Hindlimb muscle (tissue), 1 donor: ENCODE measurements around the gene ATF3. TPM values are rescaled to one million over a fixed set of nuclear protein-coding genes. Genes with fewer than 3 reads are reported as not detected.

Experiments used
- DNase-seq: peaks from one replicate; pipeline ENCODE4 v3.0.0-alpha.2; 2013
- polyA plus RNA-seq: library from polyadenylated mRNA; unstranded; fragments of 120-200 nt; gene quantifications from one replicate; pipeline ENCODE4 v1.2.1, GENCODE V29; 2013; ENCODE audit not compliant: insufficient read length

The ATF3 gene, protein sequence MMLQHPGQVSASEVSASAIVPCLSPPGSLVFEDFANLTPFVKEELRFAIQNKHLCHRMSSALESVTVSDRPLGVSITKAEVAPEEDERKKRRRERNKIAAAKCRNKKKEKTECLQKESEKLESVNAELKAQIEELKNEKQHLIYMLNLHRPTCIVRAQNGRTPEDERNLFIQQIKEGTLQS
- polyA plus RNA-seq = 28.8 TPM

- peak; percentile 96 for DNase-seq
These were observed at the start of gene ATF3 for GRCh38 chr1:212608392-212608958. Gene ATF3, plus strand, starts transcription at chr1:212608761. Its CDS starts 6,261 bp downstream, at chr1:212615022.

DNA sequence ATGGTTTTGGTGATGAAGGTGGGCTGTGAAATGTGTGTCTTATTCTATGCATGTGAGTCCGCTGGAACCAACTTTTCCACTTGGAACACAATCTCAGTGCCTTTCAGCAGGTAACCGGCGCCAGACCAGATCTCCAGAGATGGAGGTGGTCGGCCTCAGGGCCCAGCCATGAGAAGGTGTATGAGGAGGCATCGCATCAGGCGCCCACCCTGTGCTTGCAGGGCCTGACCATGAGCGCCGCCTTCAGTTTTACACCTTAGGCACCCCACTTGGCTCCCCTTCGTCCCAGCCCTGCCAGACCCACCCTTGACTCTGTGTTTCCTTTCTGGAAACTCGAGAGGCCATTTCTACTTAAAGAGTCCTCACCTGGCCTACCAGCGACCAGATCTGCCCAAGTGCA is 48.6 kb upstream of the ATF3 start:
- DNase-seq = no peak

- no peak for DNase-seq
These were observed 47.6 kb upstream of the ATF3 start for GRCh38 chr1:212560933-212561460.

GRCh38 chr1:212561501-212561931 is 47.0 kb upstream of the ATF3 start:
- DNase-seq = no peak

- no peak for DNase-seq
These were observed 45.8 kb upstream of the ATF3 start for GRCh38 chr1:212562771-212563170.

- no peak for DNase-seq
These were observed 43.5 kb upstream of the ATF3 start for GRCh38 chr1:212565079-212565478.

DNA sequence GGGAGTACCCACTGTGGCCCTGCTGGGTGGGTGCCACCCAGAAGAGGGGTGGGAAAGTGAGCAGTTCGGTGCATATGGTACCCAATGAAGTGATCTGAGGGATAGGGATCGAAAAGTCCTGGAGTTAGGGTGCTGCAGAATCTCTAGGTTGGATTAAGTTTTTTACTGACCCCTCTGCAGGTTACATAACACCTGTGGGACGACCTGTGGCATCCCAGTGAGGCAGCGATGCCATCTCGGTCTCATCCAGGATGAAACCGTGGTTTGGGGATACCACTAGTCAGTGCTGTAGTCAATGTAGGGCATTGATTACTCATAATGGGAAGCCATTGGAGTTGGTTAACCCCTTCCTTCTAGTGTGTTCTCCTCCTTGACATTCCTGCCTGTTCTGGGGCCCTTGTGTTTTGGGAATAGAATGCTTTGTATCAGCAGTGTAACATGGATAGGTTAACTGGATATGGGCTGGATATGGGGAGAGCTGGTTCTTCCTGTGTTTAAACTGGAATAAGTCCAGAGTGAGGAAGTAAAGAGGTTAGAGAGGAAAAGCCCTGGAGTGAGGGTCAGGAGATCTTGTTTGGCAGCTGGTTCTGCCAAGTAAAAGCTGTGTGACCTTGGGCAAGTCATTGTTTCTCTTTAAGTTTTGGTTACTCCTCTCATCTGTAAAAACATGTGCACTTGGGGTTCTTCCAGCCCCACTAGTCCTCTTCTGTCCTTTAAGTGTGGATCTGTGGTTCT is 42.8 kb upstream of the ATF3 start:
- DNase-seq = no peak

- no peak for DNase-seq
These were observed 41.8 kb upstream of the ATF3 start for GRCh38 chr1:212566522-212567479.

- DNase-seq = no peak
These were observed 40.9 kb upstream of the ATF3 start for GRCh38 chr1:212567638-212568037.

- DNase-seq = no peak
These were observed 39.5 kb upstream of the ATF3 start for GRCh38 chr1:212568978-212569537.

- DNase-seq = no peak
These were observed 33.8 kb upstream of the ATF3 start for GRCh38 chr1:212574732-212575131.

DNA sequence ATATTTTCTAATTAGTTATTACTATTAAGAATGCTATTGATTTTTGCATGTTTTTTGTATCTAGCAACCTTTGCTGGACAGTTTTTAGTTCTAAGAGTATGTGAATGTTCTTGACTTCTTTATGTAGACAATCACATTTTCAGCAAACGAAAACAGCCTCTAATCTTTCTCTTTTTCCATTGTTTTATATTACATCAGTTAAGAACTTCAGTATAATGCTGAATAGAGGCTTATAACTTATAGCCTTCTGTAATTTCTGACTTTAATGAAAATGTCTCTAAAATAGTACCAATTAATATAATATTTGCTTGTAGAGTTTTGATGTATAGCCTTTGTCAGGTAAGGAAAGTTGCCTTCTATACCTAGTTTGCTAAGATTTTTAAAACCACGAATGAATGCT is 33.2 kb upstream of the ATF3 start:
- DNase-seq = no peak

GRCh38 chr1:212578041-212578440 is 30.5 kb upstream of the ATF3 start:
- no peak for DNase-seq

DNA sequence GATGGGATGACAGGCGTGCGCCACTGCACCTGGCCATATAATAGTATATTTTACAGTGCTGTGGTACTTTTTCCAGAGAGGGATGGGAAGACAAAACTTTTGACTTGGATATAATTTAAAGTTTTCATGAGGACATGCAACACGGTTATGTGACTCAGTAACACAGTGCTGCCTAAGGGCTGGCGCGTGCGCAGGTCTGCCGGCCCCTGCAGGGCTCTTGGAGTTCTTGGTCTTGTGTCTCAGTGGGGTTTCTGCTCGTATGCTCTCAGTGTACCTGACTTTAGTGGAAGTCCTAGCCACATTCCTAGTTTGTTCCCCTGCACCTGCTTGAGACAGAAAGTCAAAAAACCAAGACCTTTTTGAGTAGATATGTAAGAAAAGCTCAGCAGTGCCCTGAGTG is 27.5 kb upstream of the ATF3 start:
- DNase-seq = no peak

DNA sequence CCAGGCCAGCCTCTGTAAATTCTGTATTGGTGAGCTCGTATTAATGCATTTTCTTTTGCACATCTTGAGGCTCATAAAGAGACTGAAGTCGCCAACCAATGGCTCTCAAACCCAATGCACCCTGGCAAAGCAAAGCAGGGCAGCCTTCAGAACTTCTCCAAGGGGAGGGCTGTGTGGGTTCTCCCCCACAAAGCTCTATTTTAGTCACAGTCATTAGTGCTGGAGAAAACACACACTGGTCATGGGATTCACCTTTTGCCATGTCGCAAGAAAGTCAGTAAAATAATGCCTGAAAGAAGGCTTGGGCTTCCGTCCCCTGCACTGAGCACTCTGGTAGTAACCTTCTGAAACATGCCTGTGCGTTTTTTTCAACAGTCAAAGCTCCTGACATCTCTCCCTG is 26.3 kb upstream of the ATF3 start:
- no peak for DNase-seq

DNA sequence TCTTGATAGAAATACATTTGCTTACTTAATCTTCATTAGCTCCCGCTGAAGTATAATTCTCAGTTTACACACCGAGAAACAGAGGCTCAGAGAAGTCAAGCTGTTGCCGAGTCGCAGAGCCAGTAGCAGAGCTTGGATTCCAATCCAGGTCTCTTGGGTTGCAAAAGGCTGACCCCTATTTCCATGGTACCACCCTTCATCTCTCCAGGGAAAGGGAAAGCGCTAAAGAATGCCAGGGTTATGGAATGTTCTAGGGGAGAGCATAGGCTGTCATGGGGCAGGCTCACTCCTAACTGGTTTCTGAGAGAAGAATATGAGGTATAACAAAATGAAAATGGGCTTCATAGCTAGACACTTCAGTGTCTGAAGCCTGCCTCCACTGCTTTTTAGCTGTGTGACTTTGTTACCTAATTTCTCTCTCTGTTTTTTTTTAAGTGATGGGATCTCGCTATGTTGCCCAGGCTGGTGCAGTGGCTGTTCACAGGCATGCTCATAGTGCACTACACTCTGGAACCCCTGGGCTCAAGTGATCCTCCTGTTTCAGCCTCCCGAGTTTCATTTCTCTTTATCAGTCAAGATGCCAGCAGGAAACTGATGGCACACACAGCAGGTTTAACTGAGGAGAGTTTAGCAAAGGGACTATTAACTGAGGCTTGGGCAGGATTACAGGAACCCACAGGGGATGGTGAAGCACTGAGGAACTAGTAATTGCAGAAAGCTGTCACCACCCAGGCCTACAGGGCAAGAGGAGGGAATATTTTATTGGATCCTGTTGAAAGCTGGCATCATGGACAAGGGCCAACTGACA is 25.5 kb upstream of the ATF3 start:
- DNase-seq = no peak

DNA sequence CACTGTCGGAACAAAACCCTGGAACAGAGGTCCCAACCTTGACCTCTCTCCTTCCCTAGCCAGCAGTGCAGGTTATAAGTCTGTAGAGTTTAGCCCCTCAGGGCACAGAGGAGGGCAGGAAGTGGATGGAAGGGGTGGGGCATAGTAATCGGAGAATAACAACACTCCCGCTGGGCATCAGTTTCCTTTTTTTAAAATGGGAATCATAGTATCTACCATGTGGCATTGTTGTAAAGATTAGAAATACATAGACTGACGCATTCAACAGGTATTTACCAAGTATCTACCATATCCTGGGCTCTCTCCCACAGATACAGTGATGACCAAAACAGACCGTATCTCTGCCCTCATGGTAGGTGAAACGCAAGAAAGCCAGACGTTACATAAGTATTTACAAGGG is 24.9 kb upstream of the ATF3 start:
- DNase-seq = no peak

GRCh38 chr1:212584092-212584886 is 24.3 kb upstream of the ATF3 start:
- no peak for DNase-seq

DNA sequence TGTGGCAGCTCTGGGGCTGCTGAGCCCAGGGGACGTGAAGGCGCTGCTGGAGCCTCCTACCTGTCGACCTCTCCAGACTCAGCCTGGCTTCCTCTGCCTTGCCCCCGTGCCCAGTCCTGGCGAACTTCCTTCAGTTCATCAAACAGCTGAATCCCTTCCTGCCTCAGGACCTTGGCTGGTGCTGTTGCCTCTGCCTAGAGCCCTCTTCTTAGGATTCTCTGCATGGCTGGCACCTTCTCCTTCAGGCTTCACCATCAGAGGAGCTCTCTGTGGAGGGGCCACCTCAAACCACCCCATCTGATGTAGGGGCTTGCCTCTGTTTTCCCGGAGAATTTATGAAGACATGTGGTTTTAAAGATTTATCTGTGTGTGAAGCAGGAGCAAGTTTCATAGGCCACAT is 23.4 kb upstream of the ATF3 start:
- no peak for DNase-seq

DNA sequence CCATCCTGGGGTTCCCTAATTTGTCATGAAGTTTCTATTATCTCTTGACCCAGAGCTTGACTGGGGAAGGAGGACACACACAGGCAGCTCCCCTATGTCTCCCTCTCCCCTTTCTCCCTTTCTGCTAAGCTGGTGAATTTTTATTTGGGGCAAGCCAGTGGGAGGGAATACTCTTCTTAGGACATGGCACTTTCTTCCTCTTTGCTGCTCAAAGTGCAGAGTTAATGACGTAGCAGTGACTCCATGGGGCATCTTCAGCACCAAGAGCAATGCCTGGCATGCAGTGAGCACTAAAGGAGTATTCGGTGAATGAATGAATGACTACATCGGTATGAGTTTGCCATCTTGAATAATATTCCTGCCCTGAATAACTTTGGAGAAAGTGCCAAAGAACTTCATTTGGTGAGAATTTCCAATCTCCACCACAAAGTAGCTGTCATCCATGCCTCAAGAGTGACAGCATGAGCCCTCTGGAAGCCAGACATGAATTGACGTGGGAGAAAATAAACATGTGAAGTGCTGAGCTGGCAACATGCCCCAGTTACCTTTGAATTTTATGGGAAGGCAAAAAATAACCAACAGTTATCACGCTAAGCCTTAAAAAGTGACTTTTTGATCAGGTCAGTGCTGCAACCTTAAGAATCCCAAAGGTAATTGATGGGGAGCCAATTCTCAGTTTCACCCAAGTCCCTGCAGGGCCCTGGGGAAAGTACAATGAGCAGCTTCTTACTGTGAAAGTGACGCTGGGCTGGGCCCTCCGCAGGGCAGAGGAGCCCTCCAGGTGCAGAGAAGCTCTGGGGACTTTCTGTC is 22.1 kb upstream of the ATF3 start:
- no peak for DNase-seq
